Measurements from ENCODE around the gene MTCL3.

The MTCL3 gene

DNA sequence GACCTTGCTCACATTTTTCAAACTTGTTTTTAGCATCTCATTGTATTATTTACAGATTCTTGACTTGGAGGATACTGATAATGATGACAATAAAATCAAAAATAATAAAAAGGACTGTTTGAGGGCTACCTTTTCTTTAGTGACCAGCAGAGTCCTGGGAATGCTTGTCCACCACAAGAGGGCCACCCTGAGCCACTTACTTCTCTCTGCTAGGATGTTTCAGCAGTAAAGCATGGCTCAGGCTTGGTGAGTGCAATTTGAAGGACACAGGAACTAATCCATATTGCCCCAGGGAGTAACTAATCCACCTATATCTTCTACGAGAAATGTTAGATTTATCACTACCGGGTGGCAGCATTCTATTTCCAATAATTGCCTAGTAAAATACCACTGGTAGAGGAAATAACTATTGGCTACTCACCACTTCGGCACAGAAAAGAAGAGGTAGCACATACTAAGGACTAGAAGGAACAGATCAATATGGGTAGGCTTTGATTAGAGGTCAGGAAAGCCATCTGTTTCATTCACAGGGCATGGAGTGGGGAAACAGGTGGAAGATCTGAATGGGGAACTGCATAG is 54.2 kb downstream of the MTCL3 start:
- peaks cover 13% of the 10 kb centered on the region for H3K4me1 Mint-ChIP-seq (ENCODE audit: low read depth)
- H3K4me3 Mint-ChIP-seq: no peak overlapping the region
- H3K9me3 Mint-ChIP-seq (ENCODE audit: insufficient read depth): no peaks in the 10 kb centered on the region
- CTCF ChIA-PET: interaction anchor here (0.9 to 3.1 kb wide), 7 partner anchors 19 to 74 kb away, joined by 3 to 44 read pairs (median 19); no protein-coding TSS in a partner anchor
- H3K27ac Mint-ChIP-seq: no peak overlapping the region
- no peaks in the 10 kb centered on the region for H3K36me3 Mint-ChIP-seq (ENCODE audit: low read depth)
- POLR2A ChIA-PET: no interaction called here
- H3K27me3 Mint-ChIP-seq (ENCODE audit: low read depth): no peaks in the 10 kb centered on the region
- peak; percentile 83 for ATAC-seq
- DNase-seq: peak; percentile 76

DNA sequence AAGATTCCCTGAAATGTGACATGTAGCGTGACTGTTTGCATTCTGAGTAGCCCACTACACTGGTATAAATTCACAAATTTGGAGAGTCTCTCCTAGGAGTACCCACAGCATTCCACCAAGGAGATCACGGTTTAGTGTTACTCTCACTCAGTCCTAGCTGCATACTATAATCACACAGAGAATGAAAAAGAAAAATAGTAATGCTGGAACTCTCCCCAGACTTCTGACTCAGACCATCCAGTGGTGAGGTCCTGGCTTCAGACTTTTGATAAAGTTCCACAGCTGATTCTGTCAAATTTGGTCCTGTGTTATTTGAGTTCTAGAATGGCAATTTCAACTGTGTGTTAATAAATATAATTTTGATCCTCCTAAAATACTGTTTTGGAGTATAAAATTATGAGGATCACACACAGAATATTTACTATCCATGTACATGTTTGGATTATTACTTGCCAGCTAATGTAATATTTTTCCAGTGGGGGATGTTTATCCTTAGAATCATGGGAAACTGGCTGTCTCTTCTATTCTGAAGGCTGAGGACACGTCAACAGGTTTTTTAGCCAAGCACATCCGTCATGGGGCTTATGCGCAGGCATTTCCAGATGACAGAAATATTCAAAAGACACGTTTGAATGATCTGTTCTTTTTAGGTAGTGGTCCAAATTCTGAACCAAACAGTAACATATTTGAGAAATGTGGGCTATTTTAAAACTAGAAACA is 54.8 kb downstream of the MTCL3 start:
- POLR2A ChIA-PET: no interaction called here
- Mint-ChIP-seq H3K27me3 (ENCODE audit: low read depth) (no peaks in the 10 kb centered on the region), H3K36me3 (ENCODE audit: low read depth) (no peaks in the 10 kb centered on the region), H3K27ac (no peak overlapping the region), H3K9me3 (ENCODE audit: insufficient read depth) (no peaks in the 10 kb centered on the region), H3K4me1 (ENCODE audit: low read depth) (peaks cover 13% of the 10 kb centered on the region), H3K4me3 (no peak overlapping the region)
- CTCF ChIA-PET: interaction anchor here (1.0 to 3.1 kb wide), 4 partner anchors 48 to 160 kb away, joined by 3 to 44 read pairs (median 12); no protein-coding TSS in a partner anchor
- no peak for ATAC-seq
- no peak for DNase-seq

DNA sequence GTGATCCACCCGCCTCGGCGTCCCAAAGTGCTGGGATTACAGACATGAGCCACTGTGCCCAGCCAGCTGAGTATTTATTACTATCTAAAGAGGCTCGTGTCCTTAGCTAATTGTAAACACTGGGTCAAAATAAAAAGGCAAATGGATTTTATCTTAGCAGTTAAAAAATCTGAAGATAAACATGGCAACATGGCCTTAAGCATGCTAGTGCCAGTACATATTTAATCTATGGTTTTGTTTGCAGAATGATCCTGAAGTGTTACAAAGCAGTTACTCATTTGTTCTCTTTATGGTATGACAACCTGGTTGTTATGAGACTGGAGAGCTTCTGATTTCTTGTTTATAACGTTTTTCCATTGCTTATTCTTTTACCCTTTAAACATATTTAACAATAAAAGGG is 56.1 kb downstream of the MTCL3 start:
- ChIA-PET POLR2A (no interaction called here), CTCF (interaction anchor here (0.9 to 3.1 kb wide), 5 partner anchors 53 to 161 kb away, joined by 3 to 44 read pairs (median 3); no protein-coding TSS in a partner anchor)
- H3K27ac Mint-ChIP-seq: no peak overlapping the region
- H3K4me3 Mint-ChIP-seq: no peak overlapping the region
- H3K9me3 Mint-ChIP-seq (ENCODE audit: insufficient read depth): no peaks in the 10 kb centered on the region
- no peaks in the 10 kb centered on the region for H3K27me3 Mint-ChIP-seq (ENCODE audit: low read depth)
- peaks cover 13% of the 10 kb centered on the region for H3K4me1 Mint-ChIP-seq (ENCODE audit: low read depth)
- ATAC-seq (no peak), DNase-seq (no peak)
- no peaks in the 10 kb centered on the region for H3K36me3 Mint-ChIP-seq (ENCODE audit: low read depth)

DNA sequence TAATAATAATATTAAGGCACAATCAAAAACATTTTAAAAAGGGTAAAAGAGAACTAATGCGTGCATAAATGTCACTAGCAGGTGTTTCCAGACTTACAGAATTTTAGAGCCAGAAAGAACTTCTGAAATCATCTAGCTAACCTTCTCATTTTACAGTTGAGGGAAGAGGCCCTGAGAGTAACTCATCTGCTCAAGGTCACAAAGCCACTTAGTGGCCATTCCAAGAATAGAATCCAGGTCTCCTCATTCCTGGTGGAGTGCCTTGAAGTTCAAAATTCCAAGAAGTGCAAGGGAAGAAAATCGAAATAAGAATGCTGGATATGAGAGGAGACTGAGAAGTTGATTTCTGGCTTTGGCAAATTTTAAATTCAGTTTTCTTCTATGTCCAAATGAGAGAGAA is 56.8 kb downstream of the MTCL3 start:
- Mint-ChIP-seq H3K4me3 (no peak overlapping the region), H3K27ac (no peak overlapping the region), H3K36me3 (ENCODE audit: low read depth) (no peaks in the 10 kb centered on the region), H3K27me3 (ENCODE audit: low read depth) (peaks cover 3% of the 10 kb centered on the region), H3K9me3 (ENCODE audit: insufficient read depth) (no peaks in the 10 kb centered on the region), H3K4me1 (ENCODE audit: low read depth) (peaks cover 13% of the 10 kb centered on the region)
- ChIA-PET POLR2A (no interaction called here), CTCF (interaction anchor here (0.9 to 3.1 kb wide), 4 partner anchors 54 to 160 kb away, joined by 3 to 44 read pairs (median 11); no protein-coding TSS in a partner anchor)
- DNase-seq (no peak), ATAC-seq (no peak)

DNA sequence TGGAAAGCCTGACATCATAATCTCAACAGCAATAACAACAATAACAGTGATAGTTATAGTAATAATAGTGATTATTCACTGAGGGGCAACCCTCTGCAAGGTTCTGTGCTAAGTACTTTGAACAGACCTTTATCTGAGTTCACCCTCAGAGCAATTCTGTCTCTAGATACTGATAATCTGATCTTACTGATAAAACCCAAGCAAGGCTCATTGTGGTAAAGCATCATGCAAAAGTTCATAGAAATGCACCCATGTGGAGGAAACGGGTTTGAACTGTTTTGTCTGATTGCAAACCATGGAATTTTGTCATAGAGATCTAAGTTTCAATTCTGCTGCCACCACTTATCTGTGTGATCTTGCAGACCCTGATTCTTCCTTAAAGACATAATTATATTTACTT is 58.7 kb downstream of the MTCL3 start:
- no peaks in the 10 kb centered on the region for H3K9me3 Mint-ChIP-seq (ENCODE audit: insufficient read depth)

DNA sequence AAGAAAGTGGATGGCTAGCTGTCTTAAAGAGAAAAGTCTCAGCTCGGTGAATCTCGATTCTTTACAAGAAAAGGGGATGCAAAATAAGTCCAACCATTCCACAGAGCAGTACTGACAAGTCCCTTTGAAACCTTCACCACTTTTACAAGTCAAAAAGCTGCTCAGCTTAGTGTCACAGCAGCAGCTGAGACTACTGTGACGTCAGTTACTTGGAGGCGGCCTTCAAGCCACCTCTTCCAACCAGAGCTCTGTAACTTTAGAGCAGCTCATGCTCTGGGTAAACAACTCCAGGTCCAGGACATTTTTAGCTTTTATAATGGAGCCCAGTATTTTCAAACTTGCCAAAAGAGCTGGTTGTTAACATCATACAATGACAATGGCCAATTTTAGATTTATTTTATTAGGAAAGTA is 59.9 kb downstream of the MTCL3 start, which contains the start of gene KIAA0408:
Gene KIAA0408 (minus strand): TSS at position 159 of the 411 bp plus-strand sequence. CDS start 5,408 bp downstream, outside the sequence.
- H3K4me1 Mint-ChIP-seq (ENCODE audit: low read depth): peaks cover 11% of the 10 kb centered on the region
- H3K9me3 Mint-ChIP-seq (ENCODE audit: insufficient read depth): no peaks in the 10 kb centered on the region
- no peaks in the 10 kb centered on the region for H3K36me3 Mint-ChIP-seq (ENCODE audit: low read depth)
- ChIA-PET CTCF (interaction anchor here (0.8 to 2.0 kb wide), 4 partner anchors 39 to 193 kb away, joined by 3 to 11 read pairs (median 4); partner anchors contain the start of gene RNF146), POLR2A (interaction anchor here (0.6 kb wide), 1 partner anchor 77 kb away, joined by 3 read pairs; no protein-coding TSS in a partner anchor)
- ATAC-seq (no peak), DNase-seq (no peak)
- no peak within 1 kb of the TSS for H3K27ac Mint-ChIP-seq
- no peak within 1 kb of the TSS for H3K4me3 Mint-ChIP-seq
- peaks cover 7% of the 10 kb centered on the region for H3K27me3 Mint-ChIP-seq (ENCODE audit: low read depth)

More for the DNA sequence above, 58.7 kb downstream of the MTCL3 start:
- peaks cover 7% of the 10 kb centered on the region for H3K27me3 Mint-ChIP-seq (ENCODE audit: low read depth)
- no peaks in the 10 kb centered on the region for H3K36me3 Mint-ChIP-seq (ENCODE audit: low read depth)
- no peak for DNase-seq
- H3K4me3 Mint-ChIP-seq: no peak overlapping the region
- peaks cover 13% of the 10 kb centered on the region for H3K4me1 Mint-ChIP-seq (ENCODE audit: low read depth)
- H3K27ac Mint-ChIP-seq: no peak overlapping the region
- no peak for ATAC-seq
- ChIA-PET CTCF (interaction anchor here (1.0 to 1.6 kb wide), 2 partner anchors 155 to 194 kb away, joined by 4 read pairs; partner anchors contain the start of gene RNF146), POLR2A (interaction anchor here (0.6 kb wide), 1 partner anchor 8 kb away, joined by 3 read pairs; no protein-coding TSS in a partner anchor)

DNA sequence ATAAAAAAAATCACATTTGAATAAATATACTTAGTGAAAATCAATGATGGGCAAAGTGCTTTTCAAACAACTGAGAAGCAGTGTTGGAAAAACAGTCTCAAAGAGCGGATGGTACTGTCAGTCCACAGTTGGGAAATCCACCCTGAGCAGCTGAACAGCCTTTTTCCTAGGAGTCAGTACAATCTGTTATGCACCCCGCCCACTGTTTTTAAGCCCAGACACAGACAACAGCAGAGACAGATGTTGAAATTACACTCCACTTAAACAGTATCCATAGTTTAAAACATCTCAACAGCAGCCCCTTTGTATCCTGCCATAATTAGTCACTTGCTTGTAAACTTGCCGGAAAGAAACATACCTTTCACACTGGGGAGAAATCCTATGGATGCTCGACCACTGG is 60.3 kb downstream of the MTCL3 start:
- H3K27ac Mint-ChIP-seq: no peak overlapping the region
- CTCF ChIA-PET: interaction anchor here (0.8 to 2.0 kb wide), 3 partner anchors 39 to 192 kb away, joined by 3 to 11 read pairs (median 4); partner anchors contain the start of gene RNF146

DNA sequence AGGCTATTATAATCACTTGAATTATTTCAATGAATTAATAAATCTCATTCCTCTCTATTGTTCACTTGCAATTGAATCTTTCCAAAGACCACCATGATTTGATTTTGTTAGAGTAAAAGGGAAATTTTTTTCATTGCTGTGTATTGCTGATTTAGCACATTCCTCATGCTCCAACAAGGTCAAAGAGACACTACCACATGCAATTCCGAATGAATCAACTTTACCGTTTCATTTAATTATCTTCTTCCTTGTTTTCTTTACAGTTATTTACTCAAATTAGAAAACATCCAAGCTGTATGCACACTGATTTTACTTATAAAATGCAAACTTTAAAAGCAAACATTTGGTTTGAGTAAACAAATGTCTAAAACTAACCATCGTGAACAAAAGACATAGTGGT is 60.9 kb downstream of the MTCL3 start:
- DNase-seq: no peak
- peaks cover 9% of the 10 kb centered on the region for H3K27me3 Mint-ChIP-seq (ENCODE audit: low read depth)
- no peak for ATAC-seq
- no peak overlapping the region for H3K27ac Mint-ChIP-seq
- H3K9me3 Mint-ChIP-seq (ENCODE audit: insufficient read depth): no peaks in the 10 kb centered on the region
- H3K4me1 Mint-ChIP-seq (ENCODE audit: low read depth): peaks cover 11% of the 10 kb centered on the region
- ChIA-PET POLR2A (no interaction called here), CTCF (interaction anchor here (2.0 kb wide), 1 partner anchor 58 kb away, joined by 11 read pairs; no protein-coding TSS in a partner anchor)
- no peak overlapping the region for H3K4me3 Mint-ChIP-seq
- H3K36me3 Mint-ChIP-seq (ENCODE audit: low read depth): no peaks in the 10 kb centered on the region

More for the DNA sequence above, 60.3 kb downstream of the MTCL3 start:
- POLR2A ChIA-PET: no interaction called here
- peaks cover 7% of the 10 kb centered on the region for H3K27me3 Mint-ChIP-seq (ENCODE audit: low read depth)
- DNase-seq (no peak), ATAC-seq (no peak)
- peaks cover 11% of the 10 kb centered on the region for H3K4me1 Mint-ChIP-seq (ENCODE audit: low read depth)
- no peaks in the 10 kb centered on the region for H3K36me3 Mint-ChIP-seq (ENCODE audit: low read depth)
- H3K4me3 Mint-ChIP-seq: no peak overlapping the region
- no peaks in the 10 kb centered on the region for H3K9me3 Mint-ChIP-seq (ENCODE audit: insufficient read depth)

DNA sequence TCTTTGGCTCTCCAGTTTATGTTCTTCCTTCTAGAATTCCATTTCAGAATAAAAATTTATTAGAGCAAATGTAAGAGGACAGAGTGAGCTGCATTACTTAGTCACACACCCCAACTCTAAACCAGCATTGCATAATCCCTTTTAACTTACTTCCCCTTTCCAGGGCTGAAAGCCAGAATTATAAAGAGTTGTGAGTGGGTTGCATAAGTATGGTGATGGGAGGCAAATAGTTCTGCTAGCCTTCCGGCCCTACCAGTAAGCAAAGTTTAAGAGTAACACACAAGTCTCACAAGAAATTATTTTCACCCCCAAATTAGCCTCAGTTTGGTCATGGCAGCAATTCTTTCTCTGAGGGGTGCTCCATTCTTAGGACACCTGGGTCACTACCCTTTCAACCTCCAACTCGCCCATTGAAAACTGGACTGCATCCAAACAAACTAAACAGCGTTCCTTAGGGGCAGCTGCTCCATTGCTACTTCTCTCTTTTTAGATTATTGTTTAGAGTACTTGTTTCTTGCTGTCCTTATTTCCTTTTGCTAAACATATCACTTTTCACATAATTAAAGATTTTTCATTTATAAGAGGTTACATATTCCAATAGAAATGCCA is 61.6 kb downstream of the MTCL3 start:
- no peaks in the 10 kb centered on the region for H3K9me3 Mint-ChIP-seq (ENCODE audit: insufficient read depth)
- no peaks in the 10 kb centered on the region for H3K36me3 Mint-ChIP-seq (ENCODE audit: low read depth)
- peaks cover 11% of the 10 kb centered on the region for H3K4me1 Mint-ChIP-seq (ENCODE audit: low read depth)
- ATAC-seq (no peak), DNase-seq (no peak)
- H3K4me3 Mint-ChIP-seq: no peak overlapping the region
- ChIA-PET POLR2A (no interaction called here), CTCF (no interaction called here)
- H3K27ac Mint-ChIP-seq: no peak overlapping the region
- peaks cover 9% of the 10 kb centered on the region for H3K27me3 Mint-ChIP-seq (ENCODE audit: low read depth)

DNA sequence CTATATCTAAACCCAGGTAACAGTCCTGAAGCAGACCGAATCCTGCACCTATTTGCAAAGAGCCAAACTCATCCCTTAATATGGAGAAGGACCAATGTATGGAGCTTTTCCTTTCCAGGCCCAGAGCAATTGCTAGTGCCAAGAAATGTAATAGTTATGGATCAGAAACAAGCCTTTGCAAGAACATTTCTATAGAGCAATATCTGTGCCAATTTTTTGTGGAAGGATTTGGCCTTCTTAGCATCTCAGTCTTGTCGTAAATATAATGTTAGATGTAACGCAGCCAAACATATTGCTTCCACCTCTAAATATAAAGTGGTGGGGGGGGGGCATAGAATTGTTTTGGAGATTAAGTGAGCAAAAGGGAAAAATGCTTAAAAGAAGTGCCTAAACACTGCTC is 62.7 kb downstream of the MTCL3 start:
- Mint-ChIP-seq H3K36me3 (ENCODE audit: low read depth) (no peaks in the 10 kb centered on the region), H3K27me3 (ENCODE audit: low read depth) (peaks cover 9% of the 10 kb centered on the region), H3K9me3 (ENCODE audit: insufficient read depth) (no peaks in the 10 kb centered on the region), H3K4me1 (ENCODE audit: low read depth) (peaks cover 11% of the 10 kb centered on the region), H3K27ac (no peak overlapping the region), H3K4me3 (no peak overlapping the region)
- no peak for ATAC-seq
- DNase-seq: no peak
- POLR2A ChIA-PET: no interaction called here
- CTCF ChIA-PET: no interaction called here

DNA sequence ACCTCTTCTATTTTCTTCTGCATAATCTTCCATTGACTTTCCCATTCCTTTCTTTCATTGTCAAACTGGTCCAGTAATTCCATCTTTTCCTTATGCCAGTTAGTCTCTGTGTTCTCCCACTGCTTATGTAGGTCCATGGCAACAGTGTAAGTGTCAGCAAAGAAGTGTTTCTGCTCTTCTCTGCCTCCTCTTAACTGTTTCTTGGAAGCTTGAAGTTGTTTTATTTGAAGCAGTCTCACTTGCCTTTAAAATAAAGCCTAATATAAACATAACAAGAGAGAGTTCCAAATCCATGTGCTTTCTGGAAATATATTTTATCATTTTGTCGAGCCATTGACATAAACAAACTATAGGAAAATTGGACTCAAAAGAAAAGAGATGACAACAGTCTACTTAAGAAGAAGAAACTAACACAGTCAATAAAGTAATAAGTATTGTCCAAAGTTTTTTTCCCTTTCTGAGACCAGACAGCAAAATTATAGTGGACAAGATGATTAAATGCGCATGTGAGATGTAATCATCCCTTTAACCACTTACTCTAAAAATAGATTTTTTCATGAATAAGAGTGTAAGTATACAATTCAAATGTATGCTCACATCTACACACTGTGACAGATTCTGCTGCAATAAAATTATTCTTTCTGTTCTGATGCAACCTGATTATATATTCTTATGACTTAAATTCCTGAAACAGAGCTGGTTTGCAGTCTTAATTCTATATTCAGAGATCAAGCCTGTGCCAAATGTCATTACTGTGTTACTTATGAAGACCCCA is 65.1 kb downstream of the MTCL3 start:
- ATAC-seq (no peak), DNase-seq (no peak)
- H3K4me1 Mint-ChIP-seq (ENCODE audit: low read depth): no peaks in the 10 kb centered on the region
- no peak overlapping the region for H3K4me3 Mint-ChIP-seq
- no peaks in the 10 kb centered on the region for H3K9me3 Mint-ChIP-seq (ENCODE audit: insufficient read depth)
- H3K27ac Mint-ChIP-seq: no peak overlapping the region
- ChIA-PET CTCF (no interaction called here), POLR2A (no interaction called here)
- no peaks in the 10 kb centered on the region for H3K36me3 Mint-ChIP-seq (ENCODE audit: low read depth)
- peaks cover 9% of the 10 kb centered on the region for H3K27me3 Mint-ChIP-seq (ENCODE audit: low read depth)
